Keratinocyte (primary cell): ENCODE results near the gene GET3.

Source experiments
- EZH2 ChIP-seq: IDR thresholded peaks from one replicate; pipeline ENCODE4 v1.6.1; 2012; ENCODE audit warnings: inconsistent platforms, mild to moderate bottlenecking, low read length, moderate library complexity
- TF ChIP-seq, protein P1 (sequence below), 3 experiments: IDR thresholded peaks in 1 of 3; conservative IDR thresholded peaks in 1 of 3; optimal IDR thresholded peaks in 1 of 3; 2 replicates in 2 of 3; 3 replicates in 1 of 3; pipeline versions ENCODE3 to v1.5.1; 2011; ENCODE audit warnings: low read length in 3 of 3, mild to moderate bottlenecking in 3 of 3, moderate library complexity in 2 of 3, control low read depth in 1 of 3, inconsistent platforms in 1 of 3; ENCODE audit not compliant: insufficient read depth in 2 of 3; ENCODE audit errors: extremely low read depth in 1 of 3

- TF ChIP-seq, protein P1, sequence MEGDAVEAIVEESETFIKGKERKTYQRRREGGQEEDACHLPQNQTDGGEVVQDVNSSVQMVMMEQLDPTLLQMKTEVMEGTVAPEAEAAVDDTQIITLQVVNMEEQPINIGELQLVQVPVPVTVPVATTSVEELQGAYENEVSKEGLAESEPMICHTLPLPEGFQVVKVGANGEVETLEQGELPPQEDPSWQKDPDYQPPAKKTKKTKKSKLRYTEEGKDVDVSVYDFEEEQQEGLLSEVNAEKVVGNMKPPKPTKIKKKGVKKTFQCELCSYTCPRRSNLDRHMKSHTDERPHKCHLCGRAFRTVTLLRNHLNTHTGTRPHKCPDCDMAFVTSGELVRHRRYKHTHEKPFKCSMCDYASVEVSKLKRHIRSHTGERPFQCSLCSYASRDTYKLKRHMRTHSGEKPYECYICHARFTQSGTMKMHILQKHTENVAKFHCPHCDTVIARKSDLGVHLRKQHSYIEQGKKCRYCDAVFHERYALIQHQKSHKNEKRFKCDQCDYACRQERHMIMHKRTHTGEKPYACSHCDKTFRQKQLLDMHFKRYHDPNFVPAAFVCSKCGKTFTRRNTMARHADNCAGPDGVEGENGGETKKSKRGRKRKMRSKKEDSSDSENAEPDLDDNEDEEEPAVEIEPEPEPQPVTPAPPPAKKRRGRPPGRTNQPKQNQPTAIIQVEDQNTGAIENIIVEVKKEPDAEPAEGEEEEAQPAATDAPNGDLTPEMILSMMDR (optimal IDR thresholded peaks at IDR 0.05 in 1 of 3, IDR thresholded peaks at IDR 0.05 in 1 of 3, conservative IDR thresholded peaks at IDR 0.05 in 1 of 3; ENCODE audit: extremely low read depth in 1 of 3, insufficient read depth in 2 of 3, low read length in 3 of 3), result no peak
- TF ChIP-seq EZH2, result no peak
Measured at GRCh38 chr19:12737835-12738351, 596 bp downstream of the GET3 start.
